ENCODE results near the gene SCGB1D1. TPM values are rescaled to one million over a fixed set of nuclear protein-coding genes. Genes with fewer than 3 reads are reported as not detected.

The SCGB1D1 gene
- not detected for polyA plus RNA-seq (ENCODE audit: insufficient read length in 4 of 4)

GRCh38 chr11:62190011-62190410 is at the start of gene SCGB1D1:
TSS of gene SCGB1D1 (plus strand) at chr11:62190216. CDS start at chr11:62190285, 69 bp downstream.
- no peak for DNase-seq (ENCODE audit: low read depth in 4 of 4, low spot score in 3 of 4)

GRCh38 chr11:62140304-62141110 is 49.5 kb upstream of the SCGB1D1 start:
- no peak for DNase-seq (ENCODE audit: low read depth in 4 of 4, low spot score in 3 of 4)

- no peak for DNase-seq (ENCODE audit: low read depth in 4 of 4, low spot score in 3 of 4)
Observed at GRCh38 chr11:62141111-62142042, 48.6 kb upstream of the SCGB1D1 start.

- no peak for DNase-seq (ENCODE audit: low read depth in 4 of 4, low spot score in 3 of 4)
Observed at GRCh38 chr11:62142043-62142375, 48.0 kb upstream of the SCGB1D1 start.

- DNase-seq (ENCODE audit: low read depth in 4 of 4, low spot score in 3 of 4), result no peak
Observed at GRCh38 chr11:62142921-62143320, 47.1 kb upstream of the SCGB1D1 start.

- no peak for DNase-seq (ENCODE audit: low read depth in 4 of 4, low spot score in 3 of 4)
Observed at GRCh38 chr11:62143727-62144126, 46.3 kb upstream of the SCGB1D1 start.

GRCh38 chr11:62144641-62145255 is 45.3 kb upstream of the SCGB1D1 start:
- no peak for DNase-seq (ENCODE audit: low read depth in 4 of 4, low spot score in 3 of 4)

- no peak for DNase-seq (ENCODE audit: low read depth in 4 of 4, low spot score in 3 of 4)
Observed at GRCh38 chr11:62145261-62145871, 44.6 kb upstream of the SCGB1D1 start.

- no peak for DNase-seq (ENCODE audit: low read depth in 4 of 4, low spot score in 3 of 4)
Observed at GRCh38 chr11:62146476-62147200, 43.4 kb upstream of the SCGB1D1 start.

GRCh38 chr11:62147545-62147944 is 42.5 kb upstream of the SCGB1D1 start:
- DNase-seq (ENCODE audit: low read depth in 4 of 4, low spot score in 3 of 4), result no peak

GRCh38 chr11:62148271-62148980 is 41.6 kb upstream of the SCGB1D1 start:
- no peak for DNase-seq (ENCODE audit: low read depth in 4 of 4, low spot score in 3 of 4)

- DNase-seq (ENCODE audit: low read depth in 4 of 4, low spot score in 3 of 4), result no peak
Observed at GRCh38 chr11:62149986-62150886, 39.8 kb upstream of the SCGB1D1 start.

GRCh38 chr11:62150887-62151736 is 38.9 kb upstream of the SCGB1D1 start:
- DNase-seq (ENCODE audit: low read depth in 4 of 4, low spot score in 3 of 4), result no peak

GRCh38 chr11:62151737-62152102 is 38.3 kb upstream of the SCGB1D1 start:
- DNase-seq (ENCODE audit: low read depth in 4 of 4, low spot score in 3 of 4), result no peak

GRCh38 chr11:62152245-62153086 is 37.5 kb upstream of the SCGB1D1 start:
- no peak for DNase-seq (ENCODE audit: low read depth in 4 of 4, low spot score in 3 of 4)

GRCh38 chr11:62153087-62153395 is 37.0 kb upstream of the SCGB1D1 start:
- no peak for DNase-seq (ENCODE audit: low read depth in 4 of 4, low spot score in 3 of 4)

GRCh38 chr11:62153617-62154016 is 36.4 kb upstream of the SCGB1D1 start:
- no peak for DNase-seq (ENCODE audit: low read depth in 4 of 4, low spot score in 3 of 4)

All from left renal pelvis (tissue), 4 donors.